SK-N-SH (cell line): ENCODE results near the gene SEMA4D. TPM values are rescaled to one million over a fixed set of nuclear protein-coding genes. Genes with fewer than 3 reads are reported as not detected.

Experiments
- CTCF ChIA-PET: fragments of 300-600, 350-600 bp; formaldehyde crosslinking; extraction: SDS; loops from one replicate; lab custom pipeline; 2021; lab: Yijun Ruan, JAX
- POLR2A ChIA-PET: fragments of 350-600 bp; sonication (Branson Sonifier 250); formaldehyde crosslinking; extraction: SDS; loops from one replicate; lab custom pipeline; 2020; ENCODE audit warnings: antibody characterized with exemption, inconsistent platforms; lab: Yijun Ruan, JAX
- DNase-seq: peaks from one replicate; pipeline ENCODE4 v3.0.0; 2012
- H2AFZ ChIP-seq: fragments of 200-600 bp; sonication (generic); 2 replicates; pipeline ENCODE4 v1.8.1; 2016; ENCODE audit warnings: antibody characterized with exemption, mild to moderate bottlenecking, low read depth
- H3F3A ChIP-seq: fragments of 200-600 bp; sonication (generic); replicated peaks from 2 replicates; pipeline ENCODE3; 2016; ENCODE audit warnings: antibody characterized with exemption, mild to moderate bottlenecking; ENCODE audit not compliant: insufficient read depth
- H3K27ac ChIP-seq, 2 experiments: fragments of 200-500 bp in 1 of 2; fragments of 200-600 bp in 1 of 2; sonication (Bioruptor generic) in 1 of 2; sonication (generic), shearing (Covaris generic) in 1 of 2; 2 replicates each; pipeline versions ENCODE4 v1.5.1 to v1.6.1; 2014 to 2016; ENCODE audit warnings: low read depth in 2 of 2, inconsistent platforms in 1 of 2, low read length in 1 of 2, mild to moderate bottlenecking in 1 of 2, mixed read lengths in 1 of 2
- H3K27me3 ChIP-seq: fragments of 200-600 bp; sonication (generic), shearing (Covaris generic); 2 replicates; pipeline ENCODE4 v1.6.1; 2016; ENCODE audit warnings: mixed run types; ENCODE audit not compliant: insufficient read depth
- H3K36me3 ChIP-seq, 2 experiments: fragments of 200-500 bp in 1 of 2; fragments of 200-600 bp in 1 of 2; sonication (Bioruptor generic) in 1 of 2; sonication (generic) in 1 of 2; replicated peaks in 1 of 2; 2 replicates each; pipeline versions ENCODE3 to v1.5.1; 2014 to 2016; ENCODE audit warnings: low read length in 1 of 2, mild to moderate bottlenecking in 1 of 2; ENCODE audit not compliant: insufficient read depth in 2 of 2, control insufficient read depth in 1 of 2
- H3K4me1 ChIP-seq, 2 experiments: fragments of 200-500 bp in 1 of 2; fragments of 200-600 bp in 1 of 2; sonication (Bioruptor generic) in 1 of 2; sonication (generic), shearing (Covaris generic) in 1 of 2; 2 replicates each; pipeline versions ENCODE4 v1.5.1 to v1.6.1; 2014 to 2016; ENCODE audit warnings: low read depth in 1 of 2, low read length in 1 of 2, mixed run types in 1 of 2; ENCODE audit not compliant: insufficient read depth in 2 of 2, control insufficient read depth in 1 of 2
- H3K4me2 ChIP-seq: fragments of 200-600 bp; sonication (generic), shearing (Covaris generic); 2 replicates; pipeline ENCODE4 v1.6.1; 2017; ENCODE audit warnings: mixed run types
- H3K4me3 ChIP-seq, 2 experiments: fragments of 200-500 bp in 1 of 2; fragments of 200-600 bp in 1 of 2; sonication (Bioruptor generic) in 1 of 2; sonication (generic), shearing (Covaris generic) in 1 of 2; 2 replicates each; pipeline versions ENCODE4 v1.5.1 to v1.8.1; 2014 to 2016; ENCODE audit warnings: low read depth in 2 of 2, inconsistent platforms in 1 of 2, low read length in 1 of 2, mild to moderate bottlenecking in 1 of 2, mixed read lengths in 1 of 2, moderate library complexity in 1 of 2
- H3K79me2 ChIP-seq: fragments of 200-600 bp; sonication (generic); 2 replicates; pipeline ENCODE4 v1.8.1; 2017; ENCODE audit warnings: mild to moderate bottlenecking; ENCODE audit not compliant: insufficient read depth
- H3K9ac ChIP-seq: fragments of 200-600 bp; sonication (generic); 2 replicates; pipeline ENCODE4 v1.6.1; 2017; ENCODE audit warnings: mixed run types
- H3K9me2 ChIP-seq: fragments of 200-600 bp; sonication (generic); 2 replicates; pipeline ENCODE4 v1.6.1; 2017; ENCODE audit warnings: mixed run types
- H3K9me3 ChIP-seq: fragments of 200-600 bp; sonication (generic); 2 replicates; pipeline ENCODE4 v1.6.1; 2017; ENCODE audit warnings: mixed run types, mild to moderate bottlenecking, moderate library complexity
- H4K20me1 ChIP-seq: fragments of 200-600 bp; sonication (generic); 2 replicates; pipeline ENCODE4 v1.6.1; 2017; ENCODE audit warnings: mild to moderate bottlenecking, mixed run types; ENCODE audit not compliant: insufficient read depth
- EZH2phosphoT487 ChIP-seq: fragments of 200-600 bp; sonication (generic); IDR thresholded peaks from 2 replicates; pipeline ENCODE4 v1.6.1; 2017; ENCODE audit warnings: low read depth, mixed run types, mild to moderate bottlenecking, antibody characterized with exemption, moderate library complexity, borderline replicate concordance
- FOSL2 ChIP-seq: IDR thresholded peaks from 2 replicates; pipeline ENCODE4 v1.4.0; 2012; ENCODE audit warnings: low read depth, mild to moderate bottlenecking, moderate library complexity, borderline replicate concordance
- IRF3 ChIP-seq: fragments of 150-350 bp; IDR thresholded peaks from 2 replicates; pipeline ENCODE4 v1.6.1; 2016; ENCODE audit warnings: mild to moderate bottlenecking, low read depth, low read length
- JUND ChIP-seq: IDR thresholded peaks from 2 replicates; pipeline ENCODE4 v1.4.0; 2012
- MXI1 ChIP-seq: IDR thresholded peaks from 2 replicates; pipeline ENCODE4 v1.6.1; 2012; ENCODE audit warnings: mild to moderate bottlenecking, low read depth, low read length, improper control_type of control experiment
- RCOR1 ChIP-seq: fragments of 150-350 bp; IDR thresholded peaks from 2 replicates; pipeline ENCODE4 v1.6.1; 2017; ENCODE audit warnings: antibody characterized with exemption, low read length
- REST ChIP-seq: IDR thresholded peaks from 2 replicates; pipeline ENCODE4 v1.6.1; 2012; ENCODE audit warnings: mild to moderate bottlenecking, low read depth, low read length, moderate library complexity
- RFX5 ChIP-seq: IDR thresholded peaks from 2 replicates; pipeline ENCODE4 v1.6.1; 2012; ENCODE audit warnings: mild to moderate bottlenecking, improper control_type of control experiment, low read length
- RXRA ChIP-seq: IDR thresholded peaks from 2 replicates; pipeline ENCODE4 v1.4.0; 2012; ENCODE audit warnings: low read depth, mild to moderate bottlenecking, borderline replicate concordance
- SMC3 ChIP-seq: IDR thresholded peaks from 2 replicates; pipeline ENCODE4 v1.6.1; 2012; ENCODE audit warnings: low read depth, low read length, improper control_type of control experiment
- WGBS: methylation state at CpG from one replicate; pipeline ENCODE4 v1.1.6; 2017; ENCODE audit warnings: low lambda C conversion rate; 5-methylcytosine and 5-hydroxymethylcytosine counted together
- polyA plus RNA-seq, 3 experiments: library from polyadenylated mRNA; depleted of rRNA; stranded (reverse); fragments of >200 nt; gene quantifications; 2 replicates each; pipeline ENCODE4 v1.2.3, GENCODE V29; 2012

SEMA4D gene
- polyA plus RNA-seq, 1 of the 3 experiments (the other 2 are of a cell fraction) = 4.8 TPM

DNA sequence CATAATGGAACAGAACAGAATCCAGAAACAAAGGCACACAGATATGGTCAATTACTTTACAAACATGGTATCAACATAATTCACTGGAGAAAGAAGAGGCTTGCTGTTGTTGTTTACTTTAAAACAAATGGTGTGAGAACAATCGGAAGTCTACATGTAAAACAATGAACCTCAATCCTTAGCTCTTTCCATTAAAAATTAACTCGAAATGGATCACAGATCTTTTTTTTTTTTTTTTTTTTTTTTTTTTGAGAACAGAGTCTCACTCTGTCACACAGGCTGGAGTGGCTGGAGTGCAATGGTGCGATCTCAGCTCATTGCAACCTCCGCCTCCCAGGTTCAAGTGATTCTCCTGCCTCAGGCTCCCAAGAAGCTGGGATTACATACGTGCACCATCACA, 9.8 kb downstream of the SEMA4D start (continued):
- TF ChIP-seq IRF3 = no peak
- TF ChIP-seq EZH2phosphoT487 = no peak
- no peak for TF ChIP-seq SMC3
- no peak for TF ChIP-seq FOSL2

DNA sequence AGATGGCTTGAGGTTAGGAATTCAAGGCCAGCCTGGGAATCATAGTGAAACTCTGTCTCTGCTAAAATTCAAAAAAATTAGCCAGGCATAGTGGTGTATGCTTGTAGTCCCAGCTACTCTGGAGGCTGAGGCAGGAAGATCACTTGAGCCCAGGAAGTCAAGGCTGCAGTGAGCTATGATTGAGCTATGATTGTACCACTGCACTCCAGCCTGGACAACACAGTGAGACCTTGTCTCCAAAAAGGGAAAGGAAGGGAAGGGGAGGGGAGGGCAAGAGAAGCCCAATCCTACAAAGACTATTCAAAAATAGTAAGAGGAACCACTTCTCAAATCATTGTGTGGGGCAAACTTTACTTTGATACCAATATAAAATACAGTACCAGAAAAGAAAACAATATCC, 11.2 kb downstream of the SEMA4D start:
- Histone ChIP-seq H3K4me2 (no peak overlapping the region), H3K9me2 (no peaks in the 10 kb centered on the region), H3K9me3 (no peaks in the 10 kb centered on the region), H3K4me1 (peaks cover 0 to 22% of the 10 kb centered on the region in 2 experiments; a peak in 1 of 4 replicates), H2AFZ (no peak overlapping the region), H3K4me3 (no peak overlapping the region), H3K27me3 (no peaks in the 10 kb centered on the region), H3K9ac (no peak overlapping the region), H3K27ac (no peak overlapping the region), H4K20me1 (no peaks in the 10 kb centered on the region), H3K36me3 (no peaks in the 10 kb centered on the region), H3K79me2 (no peaks in the 10 kb centered on the region), H3F3A (no peaks in the 10 kb centered on the region)
- CTCF ChIA-PET = no interaction called here
- POLR2A ChIA-PET = no interaction called here
- TF ChIP-seq SMC3 (no peak), JUND (no peak), REST (no peak), MXI1 (no peak), RCOR1 (no peak)
- no peak for DNase-seq

DNA sequence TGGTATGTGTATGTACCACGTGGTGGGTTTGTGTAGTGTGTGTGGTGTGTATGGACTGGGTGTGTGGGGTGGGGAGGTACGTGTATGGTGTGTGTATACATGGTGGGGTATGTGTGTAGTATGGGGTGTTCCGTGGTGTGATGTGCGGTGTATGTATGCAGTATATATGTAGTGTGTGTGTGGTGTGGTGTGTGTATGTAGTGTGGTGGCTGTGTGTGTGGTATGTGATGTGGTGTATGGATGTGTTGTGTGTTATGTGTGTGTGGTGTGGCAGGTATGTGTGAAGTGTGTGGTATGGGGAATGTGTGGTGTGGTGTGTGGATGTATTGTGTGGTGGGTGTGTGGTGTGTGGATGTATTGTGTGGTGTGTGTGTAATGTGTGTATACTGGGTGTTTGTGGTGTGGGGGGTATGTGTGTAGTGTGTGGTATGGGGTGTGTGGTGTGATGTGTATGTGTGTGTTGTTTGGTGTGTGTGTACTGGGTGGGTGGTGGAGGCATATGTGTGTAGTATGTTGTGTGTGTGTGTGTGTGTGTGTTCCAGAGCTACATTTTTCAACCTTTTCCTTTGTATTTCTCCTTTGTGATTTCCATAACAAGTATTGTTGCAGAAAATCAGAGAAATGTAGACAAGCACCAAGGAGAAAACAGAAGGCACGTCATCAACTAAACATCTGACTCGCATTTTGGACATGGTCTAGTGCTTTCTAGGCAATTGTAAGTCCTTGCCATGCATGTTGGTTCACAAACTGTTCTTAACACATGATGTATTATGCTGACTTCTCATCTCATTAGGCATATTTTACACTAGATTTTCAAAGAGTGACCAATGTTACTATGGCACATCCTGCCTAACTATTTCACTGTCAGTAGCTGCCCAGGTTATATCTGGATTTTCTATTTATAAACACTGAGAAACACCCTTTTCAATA, 13.2 kb downstream of the SEMA4D start:
- WGBS = 90% methylated on average over 6 of the region's 6 CpGs

More for the DNA sequence above, 13.2 kb downstream of the SEMA4D start:
- Histone ChIP-seq H3K4me3 (no peak overlapping the region), H2AFZ (no peak overlapping the region), H3K79me2 (no peaks in the 10 kb centered on the region), H3F3A (no peaks in the 10 kb centered on the region), H3K9ac (no peak overlapping the region), H3K9me3 (no peaks in the 10 kb centered on the region), H4K20me1 (no peaks in the 10 kb centered on the region), H3K9me2 (no peaks in the 10 kb centered on the region), H3K27ac (no peak overlapping the region), H3K4me1 (peaks cover 0 to 24% of the 10 kb centered on the region in 2 experiments; a peak in 1 of 4 replicates), H3K27me3 (no peaks in the 10 kb centered on the region), H3K4me2 (no peak overlapping the region), H3K36me3 (no peaks in the 10 kb centered on the region)
- ChIA-PET CTCF (interaction anchor here (0.9 to 2.4 kb wide), 3 partner anchors 22 to 161 kb away, joined by 3 to 7 read pairs (median 3); no protein-coding TSS in a partner anchor), POLR2A (no interaction called here)
- DNase-seq = no peak
- TF ChIP-seq RXRA (no peak), RFX5 (no peak)
